G401 (cell line): ENCODE results near the gene FAM174C. TPM values are rescaled to one million over a fixed set of nuclear protein-coding genes. Genes with fewer than 3 reads are reported as not detected.

Experiments
- DNase-seq: peaks from one replicate; pipeline ENCODE4 v3.0.0-alpha.2; 2015; ENCODE audit warnings: low spot score
- in situ Hi-C: cut with HindIII; loops from 2 replicates; pipeline ENCODE4 v1.10.0; 2016; ENCODE audit warnings: low sequenced_read_pairs, mixed read lengths
- total RNA-seq: library from RNA; depleted of rRNA; stranded (reverse); fragments of >200 nt; shearing (Covaris generic); gene quantifications from 2 replicates; pipeline ENCODE4 v1.2.3, GENCODE V29; 2014

The FAM174C gene
- total RNA-seq, 1 experiment from 2014 or later, result 37.9 TPM

GRCh38 chr19:1248786-1249297 is 26.5 kb upstream of the FAM174C start:
- peak; percentile 63 for DNase-seq
- in situ Hi-C loops, result no loop called here

- in situ Hi-C loops, result no loop called here
- peak; percentile 93 for DNase-seq
Measured at GRCh38 chr19:1249298-1249989, 25.9 kb upstream of the FAM174C start.

GRCh38 chr19:1249990-1250436 is 25.3 kb upstream of the FAM174C start:
- in situ Hi-C loops, result no loop called here
- no peak for DNase-seq

GRCh38 chr19:1250437-1251260 is 24.7 kb upstream of the FAM174C start:
- no peak for DNase-seq
- in situ Hi-C loops, result no loop called here

GRCh38 chr19:1251330-1252220 is 23.8 kb upstream of the FAM174C start:
- peak; percentile 72 for DNase-seq
- in situ Hi-C loops, result no loop called here

GRCh38 chr19:1252221-1252820 is 23.0 kb upstream of the FAM174C start:
- peak; percentile 73 for DNase-seq
- in situ Hi-C loops, result no loop called here

GRCh38 chr19:1252821-1253513 is 22.4 kb upstream of the FAM174C start:
- in situ Hi-C loops, result no loop called here

GRCh38 chr19:1253514-1254080 is 21.7 kb upstream of the FAM174C start:
- DNase-seq, result no peak
- in situ Hi-C loops, result no loop called here

More at GRCh38 chr19:1252821-1253513, 22.4 kb upstream of the FAM174C start:
- DNase-seq, result peak; percentile 75

- in situ Hi-C loops, result no loop called here
- no peak for DNase-seq
Measured at GRCh38 chr19:1254081-1254527, 21.2 kb upstream of the FAM174C start.

GRCh38 chr19:1254530-1255185 is 20.7 kb upstream of the FAM174C start:
- DNase-seq, result no peak
- in situ Hi-C loops, result no loop called here

GRCh38 chr19:1255186-1256161 is 19.9 kb upstream of the FAM174C start:
- in situ Hi-C loops, result no loop called here

GRCh38 chr19:1256646-1257474 is 18.5 kb upstream of the FAM174C start:
- DNase-seq, result no peak
- in situ Hi-C loops, result no loop called here

More at GRCh38 chr19:1255186-1256161, 19.9 kb upstream of the FAM174C start:
- DNase-seq, result no peak

GRCh38 chr19:1257475-1258162 is 17.7 kb upstream of the FAM174C start:
- DNase-seq, result peak; percentile 40
- in situ Hi-C loops, result no loop called here

GRCh38 chr19:1258163-1258492 is 17.2 kb upstream of the FAM174C start:
- DNase-seq, result no peak
- in situ Hi-C loops, result no loop called here

GRCh38 chr19:1258707-1259205 is 16.6 kb upstream of the FAM174C start:
- DNase-seq, result peak; percentile 15
- in situ Hi-C loops, result no loop called here
